ENCODE data around the gene SPTLC2. TPM values are rescaled to one million over a fixed set of nuclear protein-coding genes. Genes with fewer than 3 reads are reported as not detected.

The SPTLC2 gene
- total RNA-seq, 2 experiments from 2014 or later: 23.7 to 30.2 TPM

GRCh38 chr14:77488558-77488957 lies 127.9 kb downstream of the SPTLC2 start:
- H3K4me3 Mint-ChIP-seq: no peak overlapping the region
- no peak for TF ChIP-seq CTCF (IDR thresholded peaks at IDR 0.05)
- ATAC-seq (no peak), DNase-seq (no peak)
- ChIA-PET CTCF (no interaction called here), POLR2A (no interaction called here)
- H3K27ac Mint-ChIP-seq: no peak overlapping the region
- no peaks in the 10 kb centered on the region for H3K27me3 Mint-ChIP-seq
- no peaks in the 10 kb centered on the region for H3K36me3 Mint-ChIP-seq (ENCODE audit: low read depth)
- H3K9me3 Mint-ChIP-seq: no peaks in the 10 kb centered on the region
- no peaks in the 10 kb centered on the region for H3K4me1 Mint-ChIP-seq (ENCODE audit: low read depth)
- intact Hi-C loops (cut with micrococcal nuclease): no loop called here

GRCh38 chr14:77485901-77486678 lies 130.3 kb downstream of the SPTLC2 start:
- H3K27me3 Mint-ChIP-seq: no peaks in the 10 kb centered on the region
- H3K4me3 Mint-ChIP-seq: no peak overlapping the region
- no peak for TF ChIP-seq CTCF (IDR thresholded peaks at IDR 0.05)
- intact Hi-C loops (cut with micrococcal nuclease): no loop called here
- POLR2A ChIA-PET: no interaction called here
- ATAC-seq: no peak
- no peaks in the 10 kb centered on the region for H3K4me1 Mint-ChIP-seq (ENCODE audit: low read depth)
- no peaks in the 10 kb centered on the region for H3K36me3 Mint-ChIP-seq (ENCODE audit: low read depth)
- H3K27ac Mint-ChIP-seq: no peak overlapping the region
- H3K9me3 Mint-ChIP-seq: no peaks in the 10 kb centered on the region
- no peak for DNase-seq
- CTCF ChIA-PET: no interaction called here

GRCh38 chr14:77485256-77485655 lies 131.2 kb downstream of the SPTLC2 start:
- Mint-ChIP-seq H3K27me3 (no peaks in the 10 kb centered on the region), H3K36me3 (ENCODE audit: low read depth) (no peaks in the 10 kb centered on the region), H3K9me3 (no peaks in the 10 kb centered on the region), H3K4me3 (no peak overlapping the region), H3K27ac (no peak overlapping the region), H3K4me1 (ENCODE audit: low read depth) (no peaks in the 10 kb centered on the region)
- ATAC-seq: no peak
- TF ChIP-seq CTCF (IDR thresholded peaks at IDR 0.05): no peak
- no peak for DNase-seq
- intact Hi-C loops (cut with micrococcal nuclease): no loop called here
- POLR2A ChIA-PET: no interaction called here
- CTCF ChIA-PET: no interaction called here

- intact Hi-C loops (cut with micrococcal nuclease): no loop called here
- no peak for DNase-seq
- no peaks in the 10 kb centered on the region for H3K4me1 Mint-ChIP-seq (ENCODE audit: low read depth)
- H3K27me3 Mint-ChIP-seq: no peaks in the 10 kb centered on the region
- no peak for TF ChIP-seq CTCF (IDR thresholded peaks at IDR 0.05)
- CTCF ChIA-PET: interaction anchor here (0.8 kb wide), 1 partner anchor 23 kb away, joined by 3 read pairs; no protein-coding TSS in a partner anchor
- POLR2A ChIA-PET: interaction anchor here (1.2 kb wide), 1 partner anchor 24 kb away, joined by 4 read pairs; the partner anchor contains the start of gene AHSA1
- H3K36me3 Mint-ChIP-seq (ENCODE audit: low read depth): no peaks in the 10 kb centered on the region
- no peak overlapping the region for H3K27ac Mint-ChIP-seq
- H3K9me3 Mint-ChIP-seq: no peaks in the 10 kb centered on the region
- no peak for ATAC-seq
- no peak overlapping the region for H3K4me3 Mint-ChIP-seq
Observed at GRCh38 chr14:77482422-77482821, 134.0 kb downstream of the SPTLC2 start.

- no peak overlapping the region for H3K27ac Mint-ChIP-seq
- TF ChIP-seq CTCF (IDR thresholded peaks at IDR 0.05): no peak
- ChIA-PET POLR2A (interaction anchor here (1.2 kb wide), 1 partner anchor 14 kb away, joined by 3 read pairs; no protein-coding TSS in a partner anchor), CTCF (interaction anchor here (2.5 kb wide), 1 partner anchor 19 kb away, joined by 9 read pairs; no protein-coding TSS in a partner anchor)
- no peaks in the 10 kb centered on the region for H3K36me3 Mint-ChIP-seq (ENCODE audit: low read depth)
- intact Hi-C loops (cut with micrococcal nuclease): no loop called here
- no peak for DNase-seq
- H3K9me3 Mint-ChIP-seq: no peaks in the 10 kb centered on the region
- H3K27me3 Mint-ChIP-seq: no peaks in the 10 kb centered on the region
- no peak for ATAC-seq
- no peak overlapping the region for H3K4me3 Mint-ChIP-seq
- no peaks in the 10 kb centered on the region for H3K4me1 Mint-ChIP-seq (ENCODE audit: low read depth)
Observed at GRCh38 chr14:77478796-77479195, 137.6 kb downstream of the SPTLC2 start.
